ENCODE results near the gene DIO2. TPM values are rescaled to one million over a fixed set of nuclear protein-coding genes. Genes with fewer than 3 reads are reported as not detected.

Gene DIO2
- total and polyA plus RNA-seq, 2 experiments from 2014 or later, result 0.71 to 2.5 TPM

GRCh38 chr14:80223696-80224465 lies 12.6 kb upstream of the DIO2 start:
- H3K4me1 ChIP-seq (ENCODE audit: insufficient read depth), result no peaks in the 10 kb centered on the region
- no peaks in the 10 kb centered on the region for H4K20me1 ChIP-seq (ENCODE audit: insufficient read depth, poor library complexity, severe bottlenecking)
- H3K4me2 ChIP-seq, result no peak overlapping the region
- H3K9me2 ChIP-seq (replicated peaks; ENCODE audit: insufficient read depth), result no peaks in the 10 kb centered on the region
- no peak overlapping the region for H3K4me3 ChIP-seq
- 92% methylated on average over 3 of the region's 3 CpGs for WGBS (ENCODE audit: low lambda C conversion rate, missing lambda C conversion rate)
- H3K27me3 ChIP-seq, result no peaks in the 10 kb centered on the region
- H3K27ac ChIP-seq, result no peak overlapping the region
- no peak for TF ChIP-seq CTCF (IDR thresholded peaks at IDR 0.05; ENCODE audit: poor library complexity)
- TF ChIP-seq EZH2 (IDR thresholded peaks at IDR 0.05; ENCODE audit: borderline replicate concordance), result no peak
- no peak for TF ChIP-seq EZH2phosphoT487 (IDR thresholded peaks at IDR 0.05; ENCODE audit: low read depth, severe bottlenecking, unreplicated experiment)
- H2AFZ ChIP-seq, result no peak overlapping the region
- no peaks in the 10 kb centered on the region for H3K36me3 ChIP-seq (replicated peaks; ENCODE audit: insufficient read depth, low read depth)
- no peaks in the 10 kb centered on the region for H3K79me2 ChIP-seq
- no peaks in the 10 kb centered on the region for H3K9me3 ChIP-seq (ENCODE audit: low read depth)
- no peak for DNase-seq (ENCODE audit: low spot score)

GRCh38 chr14:80216818-80217217 lies 5.5 kb upstream of the DIO2 start:
- no peaks in the 10 kb centered on the region for H3K36me3 ChIP-seq (replicated peaks; ENCODE audit: insufficient read depth, low read depth)
- no peaks in the 10 kb centered on the region for H3K9me2 ChIP-seq (replicated peaks; ENCODE audit: insufficient read depth)
- TF ChIP-seq EZH2phosphoT487 (IDR thresholded peaks at IDR 0.05; ENCODE audit: low read depth, severe bottlenecking, unreplicated experiment), result no peak
- no peak for TF ChIP-seq EZH2 (IDR thresholded peaks at IDR 0.05; ENCODE audit: borderline replicate concordance)
- TF ChIP-seq CTCF (IDR thresholded peaks at IDR 0.05; ENCODE audit: poor library complexity), result no peak
- no peak overlapping the region for H2AFZ ChIP-seq
- no peaks in the 10 kb centered on the region for H3K4me1 ChIP-seq (ENCODE audit: insufficient read depth)
- WGBS (ENCODE audit: low lambda C conversion rate, missing lambda C conversion rate), result 98% methylated on average over 3 of the region's 3 CpGs
- no peak overlapping the region for H3K27ac ChIP-seq
- H3K79me2 ChIP-seq, result no peaks in the 10 kb centered on the region
- H3K4me2 ChIP-seq, result no peak overlapping the region
- H4K20me1 ChIP-seq (ENCODE audit: insufficient read depth, poor library complexity, severe bottlenecking), result no peaks in the 10 kb centered on the region
- H3K4me3 ChIP-seq, result no peak overlapping the region
- no peaks in the 10 kb centered on the region for H3K27me3 ChIP-seq
- no peak for DNase-seq (ENCODE audit: low spot score)
- no peaks in the 10 kb centered on the region for H3K9me3 ChIP-seq (ENCODE audit: low read depth)

- 50% methylated on average over 10 of the region's 10 CpGs for WGBS (ENCODE audit: low lambda C conversion rate, missing lambda C conversion rate)
Observed at GRCh38 chr14:80215756-80216581, 4.7 kb upstream of the DIO2 start.

More at GRCh38 chr14:80215756-80216581, 4.7 kb upstream of the DIO2 start:
- Histone ChIP-seq H3K36me3 (replicated peaks; ENCODE audit: insufficient read depth, low read depth) (no peaks in the 10 kb centered on the region), H4K20me1 (ENCODE audit: insufficient read depth, poor library complexity, severe bottlenecking) (no peaks in the 10 kb centered on the region), H3K9me2 (replicated peaks; ENCODE audit: insufficient read depth) (no peaks in the 10 kb centered on the region), H3K9me3 (ENCODE audit: low read depth) (no peaks in the 10 kb centered on the region), H3K27ac (peak overlapping the region; percentile 79), H3K27me3 (no peaks in the 10 kb centered on the region), H3K4me1 (ENCODE audit: insufficient read depth) (no peaks in the 10 kb centered on the region), H3K79me2 (no peaks in the 10 kb centered on the region), H2AFZ (no peak overlapping the region), H3K4me3 (no peak overlapping the region), H3K4me2 (peak overlapping the region; percentile 56)
- DNase-seq (ENCODE audit: low spot score), result peak; percentile 71
- no peak for TF ChIP-seq EZH2 (IDR thresholded peaks at IDR 0.05; ENCODE audit: borderline replicate concordance)
- TF ChIP-seq EZH2phosphoT487 (IDR thresholded peaks at IDR 0.05; ENCODE audit: low read depth, severe bottlenecking, unreplicated experiment), result no peak
- TF ChIP-seq CTCF (IDR thresholded peaks at IDR 0.05; ENCODE audit: poor library complexity), result no peak
